A549 (cell line): Measurements from ENCODE around the gene PRAC2. TPM values are rescaled to one million over a fixed set of nuclear protein-coding genes. Genes with fewer than 3 reads are reported as not detected.

ENCODE experiments used
- ATAC-seq, 2 experiments: fragments of 200-7000 bp in 1 of 2; fragments of >200 bp in 1 of 2; cut with Nextera tagmentation in 1 of 2; cut with Tn5 transposase in 1 of 2; 3 replicates each; pipeline versions ENCODE4 v1.8.0 to v1.9.1; 2018 to 2020; ENCODE audit warnings: mild to moderate bottlenecking in 1 of 2, moderate library complexity in 1 of 2
- CTCF ChIA-PET: fragments of 300-600 bp; sonication (Branson Sonifier 250); formaldehyde crosslinking; extraction: SDS; loops from one replicate; lab custom pipeline; 2021; ENCODE audit warnings: antibody characterized with exemption, inconsistent platforms; lab: Yijun Ruan, JAX
- POLR2A ChIA-PET: fragments of 350-600 bp; formaldehyde crosslinking; extraction: SDS; loops from one replicate; lab custom pipeline; 2021; ENCODE audit warnings: antibody characterized with exemption, inconsistent platforms; lab: Yijun Ruan, JAX
- DNase-seq, 2 experiments: peaks; one replicate each; pipeline versions ENCODE4 v3.0.0 to v3.0.0-alpha.2; 2011 to 2016; ENCODE audit warnings: low read depth in 1 of 2, low spot score in 1 of 2
- FAIRE-seq: peaks from 2 replicates; lab custom pipeline; 2011; peaks lifted over from hg19 to GRCh38; lab: Jason Lieb, UNC
- H3K27ac ChIP-seq, 2 experiments: fragments of >200 bp; sonication (Bioruptor Twin); formaldehyde crosslinking; 3 replicates each; pipeline ENCODE4 v1.5.1; 2016 to 2017
- H3K4me1 ChIP-seq: fragments of >200 bp; sonication (Bioruptor Twin); formaldehyde crosslinking; 3 replicates; pipeline ENCODE4 v1.6.1; 2016
- H3K4me2 ChIP-seq: fragments of >200 bp; sonication (Bioruptor Twin); formaldehyde crosslinking; 3 replicates; pipeline ENCODE4 v1.6.1; 2016
- H3K4me3 ChIP-seq: fragments of >200 bp; sonication (Bioruptor Twin); formaldehyde crosslinking; 3 replicates; pipeline ENCODE4 v1.5.1; 2016
- H3K9me3 ChIP-seq: fragments of >200 bp; sonication (Bioruptor Twin); formaldehyde crosslinking; 3 replicates; pipeline ENCODE4 v1.6.1; 2016
- CHD4 ChIP-seq: fragments of 200-600 bp; sonication (generic); IDR thresholded peaks from 2 replicates; pipeline ENCODE4 v1.6.1; 2016; ENCODE audit warnings: antibody characterized with exemption, mild to moderate bottlenecking, borderline replicate concordance
- ESRRA ChIP-seq: fragments of 150-350 bp; IDR thresholded peaks from 2 replicates; pipeline ENCODE4 v1.6.1; 2014; ENCODE audit warnings: mild to moderate bottlenecking, low read length, borderline replicate concordance
- HOXB13 ChIP-seq: fragments of 250-450 bp; sonication (Bioruptor Pico); IDR thresholded peaks from 2 replicates; pipeline ENCODE4 v1.5.0; 2020; ENCODE audit warnings: low read depth, mild to moderate bottlenecking, moderate library complexity
- JUN ChIP-seq, 2 experiments: fragments of >200 bp; sonication (Bioruptor Twin); formaldehyde crosslinking; IDR thresholded peaks; 2 replicates in 1 of 2; 3 replicates in 1 of 2; pipeline ENCODE4 v1.6.1; 2016 to 2017
- KDM5A ChIP-seq: fragments of 200-600 bp; sonication (generic); IDR thresholded peaks from 2 replicates; pipeline ENCODE4 v1.6.1; 2016; ENCODE audit warnings: antibody characterized with exemption, mild to moderate bottlenecking
- MAX ChIP-seq: IDR thresholded peaks from 2 replicates; pipeline ENCODE4 v1.6.1; 2012
- MAZ ChIP-seq: fragments of 150-350 bp; IDR thresholded peaks from 2 replicates; pipeline ENCODE4 v1.6.1; 2014; ENCODE audit warnings: antibody characterized with exemption, low read depth, low read length, borderline replicate concordance
- MYC ChIP-seq: IDR thresholded peaks from 2 replicates; pipeline ENCODE4 v1.6.1; 2012; ENCODE audit warnings: mild to moderate bottlenecking, inconsistent platforms, low read length, improper control_type of control experiment, borderline replicate concordance
- POLR2AphosphoS2 ChIP-seq: conservative IDR thresholded peaks from 2 replicates; pipeline ENCODE4 v1.6.1; 2012; ENCODE audit warnings: low read length, improper control_type of control experiment, inconsistent platforms
- RAD21 ChIP-seq, 2 experiments: fragments of >200 bp in 1 of 2; sonication (Bioruptor Twin) in 1 of 2; formaldehyde crosslinking in 1 of 2; IDR thresholded peaks in 1 of 2; conservative IDR thresholded peaks in 1 of 2; 2 replicates in 1 of 2; 3 replicates in 1 of 2; pipeline ENCODE4 v1.6.1; 2012 to 2018; ENCODE audit warnings: inconsistent platforms in 1 of 2
- RCOR1 ChIP-seq: fragments of 150-350 bp; IDR thresholded peaks from 2 replicates; pipeline ENCODE4 v1.6.1; 2014; ENCODE audit warnings: antibody characterized with exemption, low read length, low read depth
- REST ChIP-seq: fragments of 200-600 bp; sonication (generic); IDR thresholded peaks from 2 replicates; pipeline ENCODE4 v1.6.1; 2016; ENCODE audit warnings: antibody characterized with exemption, mild to moderate bottlenecking, moderate library complexity
- RNF2 ChIP-seq: fragments of 200-600 bp; sonication (generic); IDR thresholded peaks from 2 replicates; pipeline ENCODE4 v1.6.1; 2016; ENCODE audit warnings: low read depth, mild to moderate bottlenecking, antibody characterized with exemption, moderate library complexity, borderline replicate concordance
- SMC3 ChIP-seq: fragments of >200 bp; sonication (Bioruptor Twin); formaldehyde crosslinking; IDR thresholded peaks from 3 replicates; pipeline ENCODE4 v1.6.1; 2018; ENCODE audit warnings: inconsistent platforms
- SREBF2 ChIP-seq: fragments of 450-650 bp; IDR thresholded peaks from 2 replicates; pipeline ENCODE4 v1.6.1; 2014; ENCODE audit warnings: mild to moderate bottlenecking, moderate library complexity
- TP53 ChIP-seq: fragments of 250-450 bp; sonication (Bioruptor Pico); IDR thresholded peaks from 2 replicates; pipeline ENCODE4 v1.5.0; 2021; ENCODE audit warnings: mild to moderate bottlenecking, moderate library complexity
- USF2 ChIP-seq: fragments of 450-650 bp; IDR thresholded peaks from 2 replicates; pipeline ENCODE4 v1.6.1; 2014; ENCODE audit warnings: antibody characterized with exemption
- ZC3H11A ChIP-seq: fragments of 450-650 bp; IDR thresholded peaks from 2 replicates; pipeline ENCODE4 v1.6.1; 2014; ENCODE audit warnings: antibody characterized with exemption, mild to moderate bottlenecking
- ZNF302 ChIP-seq: fragments of 250-450 bp; sonication (Bioruptor Pico); IDR thresholded peaks from 2 replicates; pipeline ENCODE4 v1.9.0; 2021; ENCODE audit warnings: inconsistent platforms, mild to moderate bottlenecking, moderate library complexity
- ZSCAN20 ChIP-seq: fragments of 250-450 bp; sonication (Bioruptor Pico); IDR thresholded peaks from 2 replicates; pipeline ENCODE4 v1.8.0; 2022; ENCODE audit warnings: mild to moderate bottlenecking, moderate library complexity
- WGBS: methylation state at CpG from one replicate; pipeline ENCODE4 v1.1.6; 2017; ENCODE audit errors: missing lambda C conversion rate; 5-methylcytosine and 5-hydroxymethylcytosine counted together
- polyA plus RNA-seq, 4 experiments: library from polyadenylated mRNA; depleted of rRNA in 3 of 4; stranded (reverse); fragments of >200 nt; fragmentation: RNase III in 1 of 4; extraction: RNeasy Plus Mini Kit Qiagen cat#74134 plus additional on column Dnase treatment in 1 of 4; gene quantifications; 2 replicates in 3 of 4; 3 replicates in 1 of 4; pipeline ENCODE4 v1.2.3, GENCODE V29; 2011 to 2017
- TF ChIP-seq, protein P1 (sequence below): fragments of >200 bp; sonication (Bioruptor Twin); formaldehyde crosslinking; IDR thresholded peaks from 2 replicates; pipeline ENCODE4 v1.6.1; 2016
- TF ChIP-seq, protein P2 (sequence below): fragments of 250-450 bp; sonication (Bioruptor Pico); IDR thresholded peaks from 2 replicates; pipeline ENCODE4 v1.5.0; 2021; ENCODE audit warnings: mild to moderate bottlenecking, moderate library complexity, borderline replicate concordance
- TF ChIP-seq, protein P3 (sequence below): fragments of >200 bp; sonication (Bioruptor Twin); formaldehyde crosslinking; IDR thresholded peaks from 3 replicates; pipeline ENCODE4 v1.6.1; 2016

PRAC2 gene
- polyA plus RNA-seq, 2 of the 4 experiments (the other 2 are of a cell fraction) = not detected

DNA sequence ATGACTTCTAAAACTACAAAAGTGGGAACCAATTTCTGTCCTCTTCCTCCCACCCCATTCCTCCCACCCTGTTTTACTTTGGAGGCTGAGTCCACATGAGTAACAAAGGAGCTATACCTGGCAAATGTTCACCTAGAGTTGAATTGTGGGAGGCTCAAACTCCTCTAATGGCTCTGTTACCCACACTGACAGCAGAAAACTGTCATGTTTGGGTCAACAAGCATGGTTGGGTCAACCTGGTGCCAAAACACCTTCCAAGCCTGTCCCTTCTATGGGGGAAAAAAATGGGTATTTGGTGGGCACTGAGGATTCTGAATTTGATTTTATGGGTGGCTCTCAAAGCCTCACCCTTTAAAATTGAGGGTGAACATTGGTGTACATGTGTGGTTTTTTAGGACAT lies 17.6 kb downstream of the PRAC2 start:
- Histone ChIP-seq H3K4me3 (no peak overlapping the region), H3K4me2 (no peak overlapping the region), H3K4me1 (no peaks in the 10 kb centered on the region), H3K9me3 (no peaks in the 10 kb centered on the region), H3K27ac (no peak overlapping the region)
- FAIRE-seq (no peak), DNase-seq (no peak), ATAC-seq (no peak)
- TF ChIP-seq REST (no peak), RCOR1 (no peak)
- ChIA-PET CTCF (interaction anchor here (0.7 to 11.0 kb wide), 5 partner anchors 11 to 139 kb away, joined by 3 to 164 read pairs (median 4); partner anchors contain the start of genes HOXB13, PRAC1 and PRAC2), POLR2A (no interaction called here)

DNA sequence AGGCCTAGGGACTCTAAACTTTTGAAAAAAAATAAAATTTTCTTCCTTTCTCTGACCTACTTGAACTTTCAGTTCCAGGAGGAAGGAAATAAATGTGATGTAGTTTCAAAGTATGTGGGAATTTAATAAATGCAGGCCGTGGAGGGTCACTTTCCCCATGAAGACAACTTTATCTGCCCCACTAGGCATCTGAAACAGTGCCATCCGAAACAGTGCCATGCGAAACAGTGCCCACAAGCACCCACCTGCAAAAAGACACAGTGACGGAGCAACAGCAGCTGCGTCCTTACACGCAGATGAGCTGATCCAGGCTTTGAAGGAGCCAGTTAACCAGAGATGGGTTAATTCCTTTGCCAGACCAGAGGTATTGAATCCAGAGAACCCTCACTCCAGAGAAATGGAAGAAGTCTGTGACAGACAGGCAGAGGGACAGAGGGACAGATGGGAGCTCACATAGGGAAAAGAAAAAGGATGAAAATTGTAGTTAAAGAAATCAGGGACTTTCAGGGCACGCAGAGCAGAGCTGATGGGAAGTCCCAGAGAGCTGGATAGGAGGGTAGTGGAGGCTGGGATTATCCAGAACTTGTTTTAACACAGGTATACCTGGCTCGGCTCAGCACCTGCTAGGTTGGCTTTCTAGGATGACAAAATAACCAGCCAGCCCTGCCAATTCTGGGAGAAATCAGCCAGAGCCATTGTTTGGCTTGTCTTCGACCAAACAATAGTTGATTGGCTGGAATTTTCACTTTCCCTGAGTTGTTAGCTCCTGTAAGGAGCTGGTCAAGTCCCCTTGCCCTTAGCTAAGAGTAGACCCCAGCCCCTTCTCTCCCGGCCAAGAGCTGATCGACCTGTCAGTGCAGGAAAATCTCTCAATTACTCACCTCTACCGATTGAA lies 22.6 kb downstream of the PRAC2 start:
- Histone ChIP-seq H3K4me3 (no peak overlapping the region), H3K9me3 (no peaks in the 10 kb centered on the region), H3K27ac (no peak overlapping the region), H3K4me1 (no peaks in the 10 kb centered on the region), H3K4me2 (no peak overlapping the region)
- no peak; a peak in 1 of 6 replicates for ATAC-seq
- ChIA-PET CTCF (interaction anchor here (0.7 to 4.4 kb wide), 11 partner anchors 16 to 133 kb away, joined by 3 to 51 read pairs (median 6); partner anchors contain the start of genes HOXB13, PRAC1 and PRAC2), POLR2A (no interaction called here)
- WGBS = 69% methylated on average over 12 of the region's 12 CpGs
- TF ChIP-seq CHD4 = no peak
- no peak for TF ChIP-seq TP53 (CRISPR knock-in tag)
- TF ChIP-seq, protein P1, sequence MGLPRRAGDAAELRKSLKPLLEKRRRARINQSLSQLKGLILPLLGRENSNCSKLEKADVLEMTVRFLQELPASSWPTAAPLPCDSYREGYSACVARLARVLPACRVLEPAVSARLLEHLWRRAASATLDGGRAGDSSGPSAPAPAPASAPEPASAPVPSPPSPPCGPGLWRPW = no peak
- TF ChIP-seq, protein P2, sequence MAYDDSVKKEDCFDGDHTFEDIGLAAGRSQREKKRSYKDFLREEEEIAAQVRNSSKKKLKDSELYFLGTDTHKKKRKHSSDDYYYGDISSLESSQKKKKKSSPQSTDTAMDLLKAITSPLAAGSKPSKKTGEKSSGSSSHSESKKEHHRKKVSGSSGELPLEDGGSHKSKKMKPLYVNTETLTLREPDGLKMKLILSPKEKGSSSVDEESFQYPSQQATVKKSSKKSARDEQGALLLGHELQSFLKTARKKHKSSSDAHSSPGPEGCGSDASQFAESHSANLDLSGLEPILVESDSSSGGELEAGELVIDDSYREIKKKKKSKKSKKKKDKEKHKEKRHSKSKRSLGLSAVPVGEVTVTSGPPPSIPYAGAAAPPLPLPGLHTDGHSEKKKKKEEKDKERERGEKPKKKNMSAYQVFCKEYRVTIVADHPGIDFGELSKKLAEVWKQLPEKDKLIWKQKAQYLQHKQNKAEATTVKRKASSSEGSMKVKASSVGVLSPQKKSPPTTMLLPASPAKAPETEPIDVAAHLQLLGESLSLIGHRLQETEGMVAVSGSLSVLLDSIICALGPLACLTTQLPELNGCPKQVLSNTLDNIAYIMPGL (CRISPR knock-in tag) = no peak
- TF ChIP-seq JUN (IDR thresholded peaks at IDR 0.05) = no peak
- TF ChIP-seq SREBF2 = no peak
- TF ChIP-seq, protein P3, sequence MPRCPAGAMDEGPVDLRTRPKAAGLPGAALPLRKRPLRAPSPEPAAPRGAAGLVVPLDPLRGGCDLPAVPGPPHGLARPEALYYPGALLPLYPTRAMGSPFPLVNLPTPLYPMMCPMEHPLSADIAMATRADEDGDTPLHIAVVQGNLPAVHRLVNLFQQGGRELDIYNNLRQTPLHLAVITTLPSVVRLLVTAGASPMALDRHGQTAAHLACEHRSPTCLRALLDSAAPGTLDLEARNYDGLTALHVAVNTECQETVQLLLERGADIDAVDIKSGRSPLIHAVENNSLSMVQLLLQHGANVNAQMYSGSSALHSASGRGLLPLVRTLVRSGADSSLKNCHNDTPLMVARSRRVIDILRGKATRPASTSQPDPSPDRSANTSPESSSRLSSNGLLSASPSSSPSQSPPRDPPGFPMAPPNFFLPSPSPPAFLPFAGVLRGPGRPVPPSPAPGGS = no peak
- no peak for TF ChIP-seq USF2
- DNase-seq = no peak
- no peak for FAIRE-seq

GRCh38 chr17:48746916-48747444 lies 24.0 kb downstream of the PRAC2 start:
- Histone ChIP-seq H3K4me2 (no peak overlapping the region), H3K9me3 (no peaks in the 10 kb centered on the region), H3K27ac (no peak overlapping the region), H3K4me3 (no peak overlapping the region), H3K4me1 (peaks cover 10% of the 10 kb centered on the region; the same call in 2 of the 3 replicates)
- ChIA-PET POLR2A (no interaction called here), CTCF (interaction anchor here (3.6 kb wide), 1 partner anchor 18 kb away, joined by 15 read pairs; the partner anchor contains the start of gene HOXB13)
- FAIRE-seq (no peak), ATAC-seq (no peak), DNase-seq (no peak)
- 75% methylated on average over 21 of the region's 21 CpGs for WGBS
- TF ChIP-seq RAD21 (conservative IDR thresholded peaks at IDR 0.05 in 1 of 2, IDR thresholded peaks at IDR 0.05 in 1 of 2) = no peak
- TF ChIP-seq ZSCAN20 = no peak
- no peak for TF ChIP-seq RNF2
- no peak for TF ChIP-seq MAX
- no peak for TF ChIP-seq ESRRA
- TF ChIP-seq HOXB13 = no peak
- no peak for TF ChIP-seq SMC3
- TF ChIP-seq KDM5A = no peak
- TF ChIP-seq JUN (IDR thresholded peaks at IDR 0.05) = no peak
- TF ChIP-seq ZC3H11A = no peak
- TF ChIP-seq MYC = no peak
- TF ChIP-seq ZNF302 = no peak
- no peak for TF ChIP-seq MAZ
- TF ChIP-seq POLR2AphosphoS2 = no peak
